Ecto neural progenitor cell (in vitro differentiated cells): Measurements from ENCODE around the gene BEND6.
"Not testable (repeated sequence)": the region's sequence is repeated elsewhere in the genome, so short reads cannot be mapped to it uniquely, and the experiment has no call there.

Source experiments
- DNase-seq: peaks from one replicate; pipeline ENCODE4 v3.0.0-alpha.2; 2018; ENCODE audit warnings: low spot score

The BEND6 gene

GRCh38 chr6:56984361-56984760 lies 29.5 kb downstream of the BEND6 start:
- no peak for DNase-seq

- no peak for DNase-seq
These were observed 30.0 kb downstream of the BEND6 start for GRCh38 chr6:56984884-56985283.

- DNase-seq: no peak
These were observed 31.7 kb downstream of the BEND6 start for GRCh38 chr6:56986611-56987010.

- no peak for DNase-seq
These were observed 33.2 kb downstream of the BEND6 start for GRCh38 chr6:56988145-56988544.

GRCh38 chr6:56992036-56992435 lies 37.1 kb downstream of the BEND6 start:
- no peak for DNase-seq

- no peak for DNase-seq
These were observed 37.8 kb downstream of the BEND6 start for GRCh38 chr6:56992703-56993102.

GRCh38 chr6:56995347-56995902 lies 40.5 kb downstream of the BEND6 start:
- no peak for DNase-seq

- DNase-seq: no peak
These were observed 41.5 kb downstream of the BEND6 start for GRCh38 chr6:56996401-56996800.

- no peak for DNase-seq
These were observed 44.1 kb downstream of the BEND6 start for GRCh38 chr6:56999049-56999448.

GRCh38 chr6:56999748-57000147 lies 44.8 kb downstream of the BEND6 start:
- DNase-seq: not testable (repeated sequence)

- DNase-seq: no peak
These were observed 47.3 kb downstream of the BEND6 start for GRCh38 chr6:57002197-57002596.

GRCh38 chr6:57004292-57004691 lies 49.4 kb downstream of the BEND6 start:
- DNase-seq: no peak

- DNase-seq: no peak
These were observed 51.2 kb downstream of the BEND6 start for GRCh38 chr6:57006101-57006500.

GRCh38 chr6:57008069-57008468 lies 53.2 kb downstream of the BEND6 start:
- DNase-seq: not testable (repeated sequence)

GRCh38 chr6:57013521-57013926 lies 58.6 kb downstream of the BEND6 start:
- no peak for DNase-seq

- no peak for DNase-seq
These were observed 62.2 kb downstream of the BEND6 start for GRCh38 chr6:57017069-57017468.

GRCh38 chr6:57017841-57018240 lies 62.9 kb downstream of the BEND6 start:
- no peak for DNase-seq

- DNase-seq: no peak
These were observed 64.5 kb downstream of the BEND6 start for GRCh38 chr6:57019434-57019833.

GRCh38 chr6:57021086-57021720 lies 66.3 kb downstream of the BEND6 start:
- no peak for DNase-seq

GRCh38 chr6:57024321-57024720 lies 69.4 kb downstream of the BEND6 start:
- DNase-seq: no peak

- no peak for DNase-seq
These were observed 69.9 kb downstream of the BEND6 start for GRCh38 chr6:57024775-57025174.

GRCh38 chr6:57026001-57026400 lies 71.1 kb downstream of the BEND6 start:
- no peak for DNase-seq

GRCh38 chr6:57027301-57027700 lies 72.4 kb downstream of the BEND6 start:
- no peak for DNase-seq

GRCh38 chr6:57029213-57029612 lies 74.3 kb downstream of the BEND6 start:
- DNase-seq: no peak
